Iris pigment epithelial cell (primary cell): ENCODE data around the gene ADAM11.

Source experiments
- DNase-seq: peaks from one replicate; pipeline ENCODE4 v3.0.0-alpha.2; 2011; ENCODE audit warnings: low read depth

The ADAM11 gene

DNA sequence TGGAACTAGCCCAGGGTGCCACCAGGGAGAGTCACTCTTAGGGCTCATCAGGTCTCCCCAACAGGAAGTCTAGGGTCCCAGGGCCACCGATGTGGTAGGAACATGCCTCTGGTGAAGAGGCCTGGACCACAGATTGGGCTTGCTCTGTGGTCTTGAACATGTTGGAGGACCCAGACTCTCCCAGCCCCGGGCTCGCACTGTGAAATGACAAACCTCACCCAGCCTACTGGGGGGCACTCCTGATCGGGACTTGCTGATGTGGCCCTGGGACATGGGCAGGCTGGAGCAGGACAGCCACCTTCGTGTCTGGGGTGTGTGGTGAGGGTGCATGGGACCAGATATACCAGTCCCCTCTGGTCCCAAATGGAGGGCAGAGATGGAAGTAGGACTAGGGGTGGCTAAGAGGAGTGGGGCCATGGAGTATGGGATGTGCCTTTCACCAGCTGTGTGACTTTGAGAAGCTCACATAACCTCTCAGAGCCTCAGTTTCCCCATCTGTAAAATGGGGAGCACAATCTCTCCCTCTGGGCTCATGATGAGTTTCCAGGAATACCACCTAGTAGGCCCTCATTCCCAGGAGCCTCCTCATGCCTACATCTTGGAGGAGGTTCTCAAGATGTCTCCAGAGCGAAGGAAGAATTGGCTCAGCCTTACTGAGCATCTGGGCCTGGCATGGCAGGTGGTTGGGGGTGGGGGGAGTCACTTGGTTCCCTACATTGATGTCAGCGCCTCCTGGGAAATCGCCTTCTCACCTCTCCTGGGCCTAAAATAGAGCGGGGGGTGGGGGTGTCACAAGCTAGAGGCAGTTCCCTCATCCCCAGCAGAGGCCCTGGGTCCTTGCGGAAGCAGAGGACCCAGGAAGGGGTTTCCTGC lies 1.5 kb upstream of the ADAM11 start:
- no peak for DNase-seq

DNA sequence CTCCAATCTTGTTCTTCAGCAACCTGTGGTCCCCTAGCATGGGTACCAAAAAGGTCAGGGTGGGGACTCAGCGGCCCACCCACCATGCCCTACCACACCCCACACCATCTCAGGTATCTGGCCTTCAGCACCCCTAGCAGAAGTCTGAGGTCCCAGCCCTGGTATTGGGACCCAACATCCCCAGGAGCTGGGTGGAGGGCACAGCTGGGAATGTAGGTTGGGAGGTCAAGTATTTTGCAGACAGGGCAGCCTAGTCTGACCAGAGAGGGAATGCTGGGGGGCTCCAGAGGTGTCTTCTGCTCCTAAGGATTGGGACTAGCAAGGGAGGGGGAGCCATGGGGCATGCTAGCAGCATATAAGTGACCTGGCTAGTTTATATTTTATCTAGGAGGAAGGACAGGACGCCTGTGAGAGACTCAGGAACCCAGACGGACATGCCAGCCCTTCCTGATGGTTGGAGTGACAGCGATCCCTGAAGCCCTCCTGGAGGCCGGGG lies 822 bp upstream of the ADAM11 start:
- DNase-seq = no peak

DNA sequence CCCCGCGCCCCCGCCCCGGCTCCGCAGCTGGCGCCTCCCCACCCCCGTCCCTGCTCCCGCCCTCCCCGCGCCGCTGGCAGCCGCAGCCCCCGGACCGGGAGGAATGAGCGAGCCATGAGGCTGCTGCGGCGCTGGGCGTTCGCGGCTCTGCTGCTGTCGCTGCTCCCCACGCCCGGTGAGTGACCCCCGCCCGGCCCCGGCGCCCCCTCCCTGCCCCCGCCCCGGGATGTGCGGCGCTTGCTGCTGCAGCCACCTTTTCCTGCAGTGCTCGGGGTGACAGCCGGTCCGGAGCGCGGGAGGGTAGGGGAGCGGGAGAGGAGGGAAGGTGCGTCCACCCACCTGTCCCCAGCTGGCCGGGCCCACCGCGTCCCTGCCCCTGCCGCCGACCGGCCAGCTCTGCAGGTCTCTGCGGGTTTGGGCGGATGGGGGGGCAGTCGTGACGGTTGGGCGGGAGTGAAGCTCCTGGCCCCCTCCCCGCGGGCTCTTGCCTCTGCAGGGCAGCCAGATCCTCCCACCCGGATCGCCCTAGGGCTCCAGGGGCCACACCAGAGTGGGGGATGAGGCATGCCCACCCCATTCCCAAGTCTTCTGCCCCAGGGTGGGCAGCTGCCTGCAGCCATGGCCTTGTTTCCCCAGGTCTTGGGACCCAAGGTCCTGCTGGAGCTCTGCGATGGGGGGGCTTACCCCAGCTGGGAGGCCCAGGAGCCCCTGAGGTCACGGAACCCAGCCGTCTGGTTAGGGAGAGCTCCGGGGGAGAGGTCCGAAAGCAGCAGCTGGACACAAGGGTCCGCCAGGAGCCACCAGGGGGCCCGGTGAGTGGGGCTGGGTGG lies 513 bp downstream of the ADAM11 start:
- no peak for DNase-seq

DNA sequence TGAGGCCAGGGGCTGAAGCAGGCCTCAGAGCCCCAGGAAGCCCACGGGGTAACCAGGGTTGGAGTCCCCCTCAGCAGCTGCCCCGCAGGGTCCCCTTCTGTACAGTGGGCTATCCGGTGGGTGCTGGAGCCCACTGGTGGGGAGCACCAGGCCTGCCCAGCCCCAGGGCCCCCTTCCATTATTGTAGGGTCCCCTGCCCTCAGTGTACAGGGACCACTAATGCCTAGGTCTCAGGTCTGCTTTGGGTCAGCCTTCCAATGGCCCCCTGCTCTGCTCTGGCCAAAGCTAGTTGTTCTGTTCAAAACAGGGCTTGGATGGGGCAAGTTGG lies 1.1 kb downstream of the ADAM11 start:
- DNase-seq = no peak

DNA sequence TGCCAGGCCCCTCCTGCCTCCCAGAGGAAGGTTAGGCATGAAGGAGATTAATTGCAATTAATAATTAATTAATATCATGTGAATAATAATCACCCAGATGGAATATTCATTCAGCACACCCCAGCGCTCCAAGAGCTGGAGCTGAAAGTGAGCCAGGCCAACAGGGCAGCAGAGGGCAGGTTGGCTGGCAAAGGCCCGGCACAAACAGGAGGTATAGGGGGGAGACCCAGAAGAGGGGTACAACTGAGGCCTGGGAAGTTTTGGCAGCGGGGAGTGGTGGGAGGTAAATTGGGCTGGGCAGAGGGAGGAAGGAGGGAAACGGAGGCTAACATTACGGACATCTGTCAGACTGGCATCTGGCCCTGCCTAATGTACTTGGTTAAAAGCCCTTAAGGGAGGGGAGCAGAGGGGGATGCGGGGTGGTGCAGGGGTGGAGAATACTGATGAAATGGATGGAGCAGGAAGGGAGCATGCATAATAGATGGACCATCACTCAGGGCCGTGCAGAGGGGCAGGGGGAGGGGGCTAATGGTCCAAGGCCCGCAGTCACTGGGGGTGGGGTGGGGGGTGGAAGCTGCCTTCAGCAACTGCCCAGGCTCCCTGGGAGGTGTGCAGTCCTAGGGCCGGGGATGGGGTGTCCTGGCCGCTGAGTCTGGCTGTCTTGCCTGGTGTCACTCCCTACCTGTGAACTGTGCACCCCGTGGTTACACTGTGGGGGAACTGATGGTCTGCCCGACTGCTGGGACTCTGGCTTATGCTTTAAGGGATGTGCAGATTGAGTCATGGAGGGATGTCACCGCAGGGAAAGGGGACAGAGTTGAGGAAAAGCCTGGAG lies 1.9 kb downstream of the ADAM11 start:
- no peak for DNase-seq

DNA sequence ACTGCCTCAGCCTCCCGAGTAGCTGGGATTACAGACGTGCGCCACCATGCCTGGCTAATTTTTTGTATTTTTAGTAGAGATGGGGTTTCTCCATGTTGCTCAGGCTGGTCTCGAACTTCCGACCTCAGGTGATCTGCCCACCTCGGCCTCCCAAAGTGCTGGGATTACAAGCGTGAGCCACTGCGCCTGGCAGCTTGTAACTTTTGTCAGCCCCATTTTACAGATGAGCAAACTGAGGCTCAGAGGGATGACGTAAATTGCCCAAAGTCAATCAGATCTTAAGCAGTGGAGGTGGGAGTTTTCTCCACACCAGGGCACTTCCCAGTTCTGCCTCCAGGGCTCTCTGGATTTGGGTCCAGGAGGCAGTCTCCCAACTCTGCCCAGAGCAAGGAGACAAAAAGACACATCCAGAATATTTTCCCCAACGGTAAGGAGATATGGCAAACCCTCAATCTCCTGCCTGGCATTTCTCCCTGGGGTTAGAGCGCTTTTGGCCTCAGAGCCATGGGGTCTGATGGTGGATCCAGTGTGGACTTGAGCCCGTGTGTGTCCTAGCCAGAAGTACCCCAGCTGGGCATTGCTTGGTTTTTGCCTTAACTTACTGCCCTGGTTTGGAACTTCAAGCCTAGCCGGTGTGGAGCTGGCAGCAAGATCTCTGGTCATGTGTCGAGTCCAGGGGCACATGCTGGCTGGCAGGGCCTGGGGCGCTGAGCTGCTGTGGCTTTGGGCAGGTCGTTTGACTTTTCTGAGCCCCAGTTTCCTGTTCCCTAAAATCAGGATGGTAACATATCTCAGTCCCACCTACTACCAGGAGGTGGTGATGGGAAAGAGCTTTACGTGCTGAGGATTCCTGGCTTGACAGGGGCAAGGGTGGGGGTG lies 3.4 kb downstream of the ADAM11 start:
- DNase-seq = no peak

DNA sequence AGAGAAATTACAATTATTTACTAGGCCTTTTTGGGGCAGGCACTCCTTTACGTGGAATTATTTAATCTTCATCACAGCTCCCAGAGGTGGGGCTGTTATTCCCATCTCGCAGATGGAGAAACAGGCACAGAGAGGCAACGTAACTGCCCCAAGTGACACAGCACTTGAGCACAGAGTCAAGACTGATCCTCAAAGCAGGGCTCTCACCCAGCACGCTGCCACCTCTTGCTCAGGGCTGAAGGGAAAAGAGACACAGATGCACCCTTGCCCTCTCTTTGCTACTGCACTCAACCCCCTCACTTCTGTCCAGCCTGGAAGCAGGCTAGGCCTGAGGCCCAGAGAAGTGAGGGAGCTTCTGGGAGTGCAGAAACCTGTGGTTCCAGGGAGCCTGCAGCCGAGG lies 4.4 kb downstream of the ADAM11 start:
- no peak for DNase-seq

DNA sequence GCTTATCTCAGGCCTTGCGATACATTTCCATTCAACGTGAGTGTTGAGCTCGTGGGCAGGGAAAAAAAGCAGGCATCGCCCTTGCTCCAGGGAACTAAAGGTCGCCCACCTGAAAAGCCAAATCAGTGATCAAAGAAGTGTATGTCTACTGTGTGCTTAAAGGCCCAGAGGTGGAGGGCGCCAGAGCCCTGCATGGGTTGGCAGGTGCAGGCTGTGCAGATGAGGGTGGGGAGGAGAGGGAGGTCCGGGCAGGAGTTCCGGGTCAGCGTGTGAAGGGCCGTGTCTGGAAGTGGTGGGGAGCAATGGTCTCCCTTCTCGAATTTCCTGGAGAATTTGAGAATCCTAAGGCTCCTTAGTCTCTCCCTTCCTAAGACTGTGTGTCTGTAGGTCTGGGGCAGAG lies 7.2 kb downstream of the ADAM11 start:
- DNase-seq = no peak

DNA sequence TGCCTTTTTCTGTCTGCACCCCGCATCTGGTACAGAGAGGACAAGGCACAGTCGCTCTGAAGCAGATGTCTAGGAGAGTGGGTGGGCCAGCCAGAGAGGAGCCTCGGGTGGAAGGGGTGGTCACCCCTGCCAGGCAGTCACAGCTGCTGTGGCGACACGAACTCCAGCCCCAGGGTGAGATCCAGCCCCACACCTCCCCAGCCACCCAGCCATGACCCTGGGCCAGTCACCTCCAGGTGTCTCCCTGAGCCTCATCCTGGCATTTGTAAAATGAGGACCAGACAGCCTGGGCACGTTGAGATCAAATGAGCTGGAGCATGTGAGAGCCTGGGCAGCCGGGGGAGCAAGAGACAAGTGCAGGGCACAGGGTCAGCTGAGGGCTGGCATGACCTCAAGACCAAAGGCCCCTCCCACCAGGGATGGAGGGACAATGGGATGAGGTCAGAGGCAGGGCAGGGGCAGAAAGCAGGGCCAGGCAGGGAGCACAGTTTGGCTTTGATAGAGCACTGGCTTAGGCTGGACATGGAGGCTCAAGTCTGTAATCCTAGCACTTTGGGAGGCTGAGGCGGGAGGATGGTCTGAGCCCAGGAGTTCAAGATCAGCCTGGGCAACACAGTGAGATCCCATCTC lies 7.7 kb downstream of the ADAM11 start:
- no peak for DNase-seq

DNA sequence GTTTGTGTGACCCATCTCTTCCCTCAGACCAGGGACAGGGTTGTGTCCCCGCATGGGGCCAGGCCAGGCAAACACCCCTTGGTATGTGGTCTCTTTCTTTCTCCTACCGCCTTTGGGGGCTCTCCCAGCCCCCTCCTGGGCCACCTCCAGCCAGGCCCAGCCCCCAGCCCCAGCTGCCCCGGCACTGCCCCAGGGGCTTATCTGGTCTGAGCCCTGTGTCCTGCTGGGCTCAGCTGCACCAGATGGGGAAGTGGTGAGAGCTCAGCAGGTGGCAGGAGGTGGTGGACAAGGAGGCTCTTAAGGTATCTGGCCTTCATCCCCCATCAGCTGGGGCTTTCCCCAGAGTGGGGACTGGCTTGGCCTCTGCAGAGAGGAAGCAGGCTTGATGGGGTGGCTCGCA lies 8.7 kb downstream of the ADAM11 start:
- DNase-seq = no peak

DNA sequence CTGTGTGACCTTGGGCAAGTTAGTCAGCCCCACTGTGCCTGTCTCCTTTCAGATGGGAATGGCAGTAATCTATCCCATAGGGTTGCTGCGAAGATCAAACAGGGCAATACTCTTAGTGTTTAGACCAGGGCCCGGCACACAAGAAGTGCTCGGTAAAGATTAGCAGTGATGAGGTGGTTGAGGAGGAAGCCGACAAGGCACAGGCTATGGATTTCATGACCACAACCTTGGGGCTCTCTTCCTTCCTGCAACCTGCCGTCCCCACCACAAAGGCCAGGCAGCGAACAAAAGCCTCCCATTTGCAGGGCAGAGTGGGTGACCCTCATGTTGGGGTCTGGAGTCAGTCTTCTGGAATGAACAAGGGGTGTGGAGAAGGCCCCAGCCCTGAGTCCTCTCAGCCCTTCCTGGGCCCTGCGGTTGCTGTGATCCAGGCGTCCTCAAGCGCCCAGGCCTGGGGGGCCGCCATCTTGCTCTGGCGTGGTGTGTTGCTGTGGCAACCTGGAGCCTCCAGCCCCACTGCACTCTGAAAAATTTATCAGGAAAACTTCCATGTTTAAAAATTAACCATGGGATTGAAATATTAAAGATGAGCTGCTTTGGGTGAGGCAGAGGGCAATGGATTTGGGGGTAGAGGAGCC lies 9.8 kb downstream of the ADAM11 start:
- DNase-seq = no peak

DNA sequence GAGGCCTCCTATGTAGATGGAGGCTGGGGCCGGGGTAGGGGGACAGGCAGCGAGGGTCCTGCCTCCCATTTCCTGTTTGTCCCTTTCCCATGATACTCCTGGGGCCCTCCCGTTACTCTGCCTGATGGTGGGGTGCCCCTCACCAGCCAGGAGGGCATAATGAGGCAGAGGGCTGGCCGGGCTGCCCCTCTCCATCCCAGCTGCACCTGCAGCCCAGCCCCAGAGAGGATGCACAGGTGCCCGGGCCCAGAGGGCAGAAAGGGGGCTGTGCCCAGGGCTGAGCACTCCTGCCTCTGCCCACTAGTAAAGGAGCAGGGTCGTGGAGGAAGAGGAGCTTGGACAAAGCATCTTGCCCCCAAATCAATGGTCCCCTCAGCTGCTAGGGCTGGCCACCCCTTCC lies 10.4 kb downstream of the ADAM11 start:
- no peak for DNase-seq

DNA sequence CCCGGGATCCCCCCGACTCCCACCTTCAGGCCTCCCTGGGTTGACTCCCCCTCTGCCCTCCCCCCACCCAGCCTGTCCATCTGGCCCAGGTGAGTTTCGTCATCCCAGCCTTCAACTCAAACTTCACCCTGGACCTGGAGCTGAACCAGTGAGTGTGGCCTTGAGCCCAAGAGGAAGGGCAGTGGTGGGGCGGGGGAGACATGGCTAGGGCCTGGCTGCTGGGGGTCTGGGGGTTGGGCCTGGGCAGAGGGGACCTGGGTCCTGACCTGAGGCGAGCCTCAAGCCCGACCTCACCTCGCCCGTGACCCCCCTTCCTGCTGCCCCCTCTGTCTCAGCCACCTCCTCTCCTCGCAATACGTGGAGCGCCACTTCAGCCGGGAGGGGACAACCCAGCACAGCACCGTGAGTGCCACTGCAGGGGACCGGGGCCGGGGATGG lies 10.9 kb downstream of the ADAM11 start:
- DNase-seq = no peak

DNA sequence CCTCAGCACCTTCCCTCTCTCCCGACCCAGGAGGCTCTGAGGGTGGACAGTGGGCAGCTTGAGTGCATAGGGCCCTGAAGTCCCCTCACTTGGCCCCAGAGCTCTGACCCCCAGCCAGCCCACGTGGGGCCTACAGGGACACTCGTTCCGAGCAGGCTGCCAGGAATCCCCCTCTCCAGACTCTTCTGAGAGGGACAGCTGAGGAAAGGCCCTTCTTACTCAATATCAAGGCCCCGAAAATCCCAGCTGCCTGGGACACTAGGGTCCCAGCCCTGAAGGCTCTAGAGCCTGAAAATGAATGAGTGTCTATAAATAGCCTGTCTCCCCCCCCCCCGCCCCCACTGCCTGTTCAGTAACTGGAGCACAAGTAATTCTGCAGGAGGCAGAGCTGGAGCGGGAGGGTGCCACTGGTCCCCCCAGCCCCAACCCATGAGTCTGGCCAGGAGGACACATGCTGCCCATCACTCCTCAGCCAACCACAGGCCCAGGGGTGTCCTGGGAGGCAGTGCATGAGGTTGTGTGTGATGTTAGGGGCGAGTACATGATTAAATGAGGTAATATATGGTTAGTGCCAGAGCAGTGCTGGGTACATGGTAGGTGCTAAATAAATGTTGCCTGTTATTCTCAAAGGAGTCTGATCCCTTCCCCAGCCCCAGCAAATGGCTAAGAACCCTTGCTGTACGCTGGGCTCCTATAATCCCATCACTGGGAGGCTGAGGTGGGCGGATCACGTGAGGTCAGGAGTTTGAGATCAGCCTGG lies 11.6 kb downstream of the ADAM11 start:
- DNase-seq = no peak

DNA sequence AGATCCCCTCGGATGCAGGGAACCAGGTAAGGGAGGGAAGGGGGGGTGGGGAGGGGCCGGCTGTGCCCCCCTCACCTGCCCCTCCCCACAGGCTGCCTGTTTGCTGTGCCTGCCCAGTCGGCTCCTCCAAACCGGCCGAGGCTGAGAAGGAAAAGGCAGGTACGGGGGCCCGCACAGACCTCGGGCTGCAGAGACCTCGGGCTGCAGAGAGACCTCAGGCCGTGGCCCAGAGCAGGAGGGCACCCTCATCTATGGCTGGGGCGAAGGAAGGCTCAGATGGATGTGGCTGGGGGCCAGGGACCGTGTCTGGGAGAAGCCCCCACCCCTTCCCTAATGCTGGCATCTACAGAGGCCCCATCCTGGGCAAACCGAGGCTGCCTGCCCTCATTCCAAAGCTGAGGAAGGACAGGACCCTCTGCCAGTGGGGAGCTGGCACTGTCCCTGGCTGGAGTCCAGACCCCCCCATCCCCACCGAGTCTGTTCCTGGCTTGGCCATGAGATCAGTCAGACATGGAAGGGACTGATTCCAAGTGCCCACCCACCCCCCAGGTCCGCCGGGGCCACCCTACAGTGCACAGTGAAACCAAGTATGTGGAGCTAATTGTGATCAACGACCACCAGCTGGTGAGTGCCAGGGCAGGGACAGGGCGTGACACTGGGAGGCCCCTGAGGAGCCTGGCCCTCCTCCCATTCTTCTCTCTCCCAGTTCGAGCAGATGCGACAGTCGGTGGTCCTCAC lies 13.7 kb downstream of the ADAM11 start:
- no peak for DNase-seq

DNA sequence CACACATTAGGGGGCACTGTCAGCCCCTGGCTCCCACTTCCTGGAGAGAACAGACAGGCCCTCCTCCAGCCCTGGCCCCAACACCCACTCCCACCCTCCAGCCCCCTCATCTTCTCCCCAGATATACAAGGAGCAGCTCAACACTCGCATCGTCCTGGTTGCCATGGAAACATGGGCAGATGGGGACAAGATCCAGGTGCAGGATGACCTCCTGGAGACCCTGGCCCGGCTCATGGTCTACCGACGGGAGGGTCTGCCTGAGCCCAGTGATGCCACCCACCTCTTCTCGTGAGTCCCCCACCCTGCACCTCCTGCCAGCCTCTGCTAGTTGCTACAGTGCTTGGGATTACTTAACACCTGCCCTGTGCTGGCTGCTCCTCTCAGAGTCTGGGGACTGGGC lies 14.4 kb downstream of the ADAM11 start:
- DNase-seq = no peak

DNA sequence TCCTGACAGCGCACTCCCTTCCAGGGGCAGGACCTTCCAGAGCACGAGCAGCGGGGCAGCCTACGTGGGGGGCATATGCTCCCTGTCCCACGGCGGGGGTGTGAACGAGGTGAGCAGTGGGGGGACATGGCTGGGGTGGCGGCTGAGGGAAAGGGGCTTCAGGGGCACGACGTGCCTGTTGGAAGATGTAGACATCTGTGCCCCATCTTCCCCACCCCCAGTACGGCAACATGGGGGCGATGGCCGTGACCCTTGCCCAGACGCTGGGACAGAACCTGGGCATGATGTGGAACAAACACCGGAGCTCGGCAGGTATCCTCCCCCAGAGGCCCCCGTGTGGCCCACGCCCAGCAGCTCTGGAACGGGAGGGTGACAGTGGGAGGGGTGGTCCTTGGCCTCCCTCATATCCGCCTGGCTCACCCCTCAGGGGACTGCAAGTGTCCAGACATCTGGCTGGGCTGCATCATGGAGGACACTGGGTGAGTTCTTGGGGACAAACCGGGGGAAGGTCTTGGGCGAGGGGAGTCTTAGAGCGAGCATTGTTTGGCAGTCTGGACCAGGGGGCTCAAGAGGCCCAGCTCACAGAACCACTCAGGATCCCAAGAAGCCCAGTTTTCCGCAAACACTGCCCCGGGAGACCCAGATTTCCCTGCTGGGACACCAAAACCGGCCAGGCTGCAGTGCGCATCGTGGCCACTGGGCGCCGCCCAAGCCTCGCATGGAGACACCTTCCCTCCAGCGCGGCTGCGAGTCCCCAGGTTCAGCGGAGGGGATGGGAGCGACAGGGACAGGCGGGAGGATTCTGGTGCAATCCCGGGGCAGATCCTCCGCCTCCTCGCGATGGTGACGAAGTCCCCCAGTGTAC lies 15.7 kb downstream of the ADAM11 start:
- peak; percentile 60 for DNase-seq
